H9 (cell line): ENCODE measurements around the gene BRICD5. TPM values are rescaled to one million over a fixed set of nuclear protein-coding genes. Genes with fewer than 3 reads are reported as not detected.

Experiments
- DNase-seq: peaks from one replicate; pipeline ENCODE4 v3.0.0-alpha.2; 2017
- H2AFZ ChIP-seq: one replicate; pipeline ENCODE4 v1.6.1; 2013; ENCODE audit warnings: mild to moderate bottlenecking, low read length, control low read depth, moderate library complexity
- H2AK5ac ChIP-seq: 2 replicates; pipeline ENCODE4 v1.6.1; 2013; ENCODE audit warnings: low read length, control low read depth, mixed read lengths; ENCODE audit not compliant: insufficient read length
- H2BK120ac ChIP-seq: one replicate; pipeline ENCODE4 v1.6.1; 2013; ENCODE audit warnings: low read depth, mild to moderate bottlenecking, low read length, control low read depth, inconsistent platforms; ENCODE audit not compliant: poor library complexity, severe bottlenecking
- H2BK12ac ChIP-seq: 2 replicates; pipeline ENCODE4 v1.6.1; 2013; ENCODE audit warnings: low read length, control low read depth, mixed read lengths, low read depth; ENCODE audit not compliant: insufficient read length
- H2BK15ac ChIP-seq: 2 replicates; pipeline ENCODE4 v1.6.1; 2013; ENCODE audit warnings: low read depth, low read length, control low read depth
- H2BK20ac ChIP-seq: one replicate; pipeline ENCODE4 v1.6.1; 2013; ENCODE audit warnings: low read depth, mild to moderate bottlenecking, low read length, control low read depth, inconsistent platforms; ENCODE audit not compliant: poor library complexity, severe bottlenecking
- H2BK5ac ChIP-seq: 2 replicates; pipeline ENCODE4 v1.6.1; 2013; ENCODE audit warnings: low read length, control low read depth, mixed read lengths; ENCODE audit not compliant: insufficient read length
- H3K14ac ChIP-seq: 2 replicates; pipeline ENCODE4 v1.6.1; 2013; ENCODE audit warnings: low read length, control low read depth; ENCODE audit not compliant: insufficient read depth
- H3K18ac ChIP-seq: 2 replicates; pipeline ENCODE4 v1.6.1; 2013; ENCODE audit warnings: low read depth, mild to moderate bottlenecking, mixed read lengths, low read length, control low read depth; ENCODE audit not compliant: insufficient read length
- H3K23ac ChIP-seq: 2 replicates; pipeline ENCODE4 v1.6.1; 2013; ENCODE audit warnings: low read length, control low read depth, mixed read lengths, low read depth; ENCODE audit not compliant: insufficient read length
- H3K23me2 ChIP-seq: 2 replicates; pipeline ENCODE4 v1.6.1; 2013; ENCODE audit warnings: low read depth, mild to moderate bottlenecking, mixed read lengths, low read length, control low read depth; ENCODE audit not compliant: insufficient read length, poor library complexity, severe bottlenecking
- H3K27ac ChIP-seq: 2 replicates; pipeline ENCODE4 v1.5.1; 2013; ENCODE audit warnings: low read length, control low read depth, mixed read lengths, low read depth; ENCODE audit not compliant: insufficient read length
- H3K27me3 ChIP-seq: 2 replicates; pipeline ENCODE4 v1.6.1; 2013; ENCODE audit warnings: low read length, control low read depth, inconsistent platforms; ENCODE audit not compliant: insufficient read depth
- H3K4ac ChIP-seq: 2 replicates; pipeline ENCODE4 v1.6.1; 2013; ENCODE audit warnings: low read depth, mild to moderate bottlenecking, control low read depth, inconsistent platforms, low read length, moderate library complexity
- H3K4me1 ChIP-seq: 2 replicates; pipeline ENCODE4 v1.6.1; 2013; ENCODE audit warnings: low read length, control low read depth, inconsistent platforms; ENCODE audit not compliant: insufficient read depth
- H3K4me2 ChIP-seq: 2 replicates; pipeline ENCODE4 v1.6.1; 2013; ENCODE audit warnings: low read length, control low read depth, mixed read lengths; ENCODE audit not compliant: insufficient read length, insufficient read depth
- H3K56ac ChIP-seq: 2 replicates; pipeline ENCODE4 v1.6.1; 2013; ENCODE audit warnings: low read depth, mild to moderate bottlenecking, mixed read lengths, low read length, control low read depth; ENCODE audit not compliant: insufficient read length
- H3K79me1 ChIP-seq: 2 replicates; pipeline ENCODE4 v1.6.1; 2013; ENCODE audit warnings: low read depth, mild to moderate bottlenecking, moderate library complexity, low read length, control low read depth, inconsistent platforms; ENCODE audit not compliant: insufficient read depth, poor library complexity, severe bottlenecking
- H3K79me2 ChIP-seq: 2 replicates; pipeline ENCODE4 v1.6.1; 2013; ENCODE audit warnings: low read length, control low read depth, inconsistent platforms; ENCODE audit not compliant: insufficient read depth
- H3K9ac ChIP-seq: 2 replicates; pipeline ENCODE4 v1.6.1; 2013; ENCODE audit warnings: low read length, control low read depth, mixed read lengths; ENCODE audit not compliant: insufficient read length; ENCODE audit errors: extremely low read depth
- H3K9me3 ChIP-seq: one replicate; pipeline ENCODE4 v1.6.1; 2013; ENCODE audit warnings: low read depth, low read length, inconsistent platforms; ENCODE audit not compliant: control insufficient read depth
- H3T11ph ChIP-seq: one replicate; pipeline ENCODE4 v1.6.1; 2013; ENCODE audit warnings: mild to moderate bottlenecking, low read length, control low read depth, inconsistent platforms
- H4K20me1 ChIP-seq: one replicate; pipeline ENCODE4 v1.6.1; 2013; ENCODE audit not compliant: control insufficient read depth, insufficient read length, insufficient read depth
- H4K5ac ChIP-seq: 2 replicates; pipeline ENCODE4 v1.6.1; 2013; ENCODE audit warnings: low read depth, mild to moderate bottlenecking, mixed read lengths, low read length, control low read depth; ENCODE audit not compliant: insufficient read length
- H4K8ac ChIP-seq: replicated peaks from 2 replicates; pipeline ENCODE4 v1.6.1; 2013; ENCODE audit warnings: low read length, control low read depth, mixed read lengths, low read depth; ENCODE audit not compliant: insufficient read length
- H4K91ac ChIP-seq: 2 replicates; pipeline ENCODE4 v1.6.1; 2013; ENCODE audit warnings: low read depth, mild to moderate bottlenecking, moderate library complexity, mixed read lengths, low read length, control low read depth; ENCODE audit not compliant: insufficient read length
- H3K27ac Mint-ChIP-seq, 3 experiments: 2 replicates in 2 of 3; 3 replicates in 1 of 3; pipeline ENCODE4 v1.8.0; 2020 to 2021; ENCODE audit warnings: mixed read lengths in 3 of 3, mild to moderate bottlenecking in 1 of 3, moderate library complexity in 1 of 3
- H3K27me3 Mint-ChIP-seq: 2 replicates; pipeline ENCODE4 v1.8.0; 2021; ENCODE audit warnings: low read depth, mild to moderate bottlenecking, moderate library complexity, mixed read lengths
- H3K36me3 Mint-ChIP-seq, 3 experiments: 2 replicates in 2 of 3; 3 replicates in 1 of 3; pipeline ENCODE4 v1.8.0; 2020 to 2021; ENCODE audit warnings: low read depth in 3 of 3, mixed read lengths in 3 of 3; ENCODE audit not compliant: insufficient read depth in 1 of 3
- H3K4me1 Mint-ChIP-seq, 2 experiments: 2 replicates each; pipeline ENCODE4 v1.8.0; 2020; ENCODE audit warnings: mixed read lengths in 2 of 2
- H3K4me3 Mint-ChIP-seq, 2 experiments: 2 replicates in 1 of 2; 3 replicates in 1 of 2; pipeline ENCODE4 v1.8.0; 2020 to 2021; ENCODE audit warnings: mild to moderate bottlenecking in 2 of 2, mixed read lengths in 2 of 2, moderate library complexity in 1 of 2
- H3K9me3 Mint-ChIP-seq, 2 experiments: 2 replicates in 1 of 2; 3 replicates in 1 of 2; pipeline ENCODE4 v1.8.0; 2020; ENCODE audit warnings: mild to moderate bottlenecking in 2 of 2, mixed read lengths in 2 of 2, moderate library complexity in 1 of 2
- WGBS: extraction: QIAGEN DNeasy Blood & Tissue Kit; methylation state at CpG from one replicate; pipeline ENCODE4 v1.1.7; 2013; ENCODE audit warnings: missing lambda C conversion rate, low lambda C conversion rate, mixed read lengths; ENCODE audit not compliant: insufficient read length; ENCODE audit errors: extremely low coverage; 5-methylcytosine and 5-hydroxymethylcytosine counted together
- total RNA-seq: library from RNA; stranded (reverse); gene quantifications from 2 replicates; pipeline ENCODE4 v1.2.1, GENCODE V29; 2021
- TF ChIP-seq, protein P1 (sequence below): fragments of 200-600 bp; sonication (generic); conservative IDR thresholded peaks from 3 replicates; pipeline ENCODE4 v1.8.0; 2021; ENCODE audit warnings: antibody characterized with exemption, mild to moderate bottlenecking

Gene BRICD5
- total RNA-seq, 1 experiment from 2014 or later, result 11.9 TPM

DNA sequence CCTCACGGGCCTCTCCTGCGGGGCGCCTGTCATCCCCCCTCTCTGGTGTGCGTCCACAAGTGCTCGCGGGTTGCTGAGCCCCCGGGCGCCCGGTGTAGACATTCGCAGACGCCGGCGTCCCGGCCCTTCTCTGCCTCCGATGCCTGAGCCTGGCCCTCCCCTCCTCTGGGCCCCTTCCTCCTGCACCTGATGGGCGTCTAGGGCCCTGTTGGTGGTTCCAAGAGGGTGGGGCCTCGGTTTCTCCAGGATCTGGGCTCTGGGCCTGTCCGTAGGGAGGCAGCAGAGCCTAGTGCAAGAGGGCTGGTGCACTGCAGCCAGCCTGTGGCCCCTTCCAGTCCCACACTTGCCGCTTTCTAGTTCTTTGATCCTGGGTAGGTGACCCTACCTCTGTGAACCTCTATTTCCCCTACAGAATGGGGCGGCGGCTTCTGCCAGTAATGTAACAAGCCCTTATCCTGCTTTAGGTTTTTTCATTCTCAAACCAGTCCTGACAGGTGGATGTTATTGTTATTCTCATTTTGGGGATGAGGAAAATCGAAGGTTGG, 13.4 kb upstream of the BRICD5 start:
- Mint-ChIP-seq H3K36me3 (peaks cover 0 to 3% (median 0%) of the 10 kb centered on the region in 3 experiments; a peak in 3 of 7 replicates), H3K27me3 (no peaks in the 10 kb centered on the region), H3K9me3 (no peaks in the 10 kb centered on the region), H3K27ac (peak overlapping the region in 2 of 3 experiments; percentile 55 to 75; a peak in 3 of 7 replicates), H3K4me3 (peak overlapping the region; percentile 80 to 84), H3K4me1 (peaks cover 3% of the 10 kb centered on the region in 2 experiments; a peak in 2 of 4 replicates)
- Histone ChIP-seq H3K9me3 (no peaks in the 10 kb centered on the region), H3K4me1 (no peaks in the 10 kb centered on the region), H2BK15ac (no peak overlapping the region), H3K56ac (no peak overlapping the region), H3K9ac (peak overlapping the region; percentile 60), H3K23me2 (no peaks in the 10 kb centered on the region), H3K27me3 (no peaks in the 10 kb centered on the region; the same call in 1 of the 2 replicates), H2BK12ac (no peak overlapping the region), H3K79me1 (no peaks in the 10 kb centered on the region), H2AK5ac (no peak overlapping the region), H3K4ac (no peak overlapping the region), H2BK20ac (no peak overlapping the region), H3K4me2 (peak overlapping the region; percentile 56), H4K91ac (no peak overlapping the region), H3K27ac (no peak overlapping the region), H2BK120ac (no peak overlapping the region), H4K5ac (no peak overlapping the region), H2BK5ac (no peak overlapping the region), H3K79me2 (peaks cover 5% of the 10 kb centered on the region; the same call in 1 of the 2 replicates), H4K20me1 (no peaks in the 10 kb centered on the region), H3T11ph (no peak overlapping the region), H2AFZ (no peak overlapping the region), H4K8ac (no peak overlapping the region), H3K14ac (no peak overlapping the region; the same call in 1 of the 2 replicates), H3K23ac (no peak overlapping the region), H3K18ac (no peak overlapping the region)
- TF ChIP-seq, protein P1, sequence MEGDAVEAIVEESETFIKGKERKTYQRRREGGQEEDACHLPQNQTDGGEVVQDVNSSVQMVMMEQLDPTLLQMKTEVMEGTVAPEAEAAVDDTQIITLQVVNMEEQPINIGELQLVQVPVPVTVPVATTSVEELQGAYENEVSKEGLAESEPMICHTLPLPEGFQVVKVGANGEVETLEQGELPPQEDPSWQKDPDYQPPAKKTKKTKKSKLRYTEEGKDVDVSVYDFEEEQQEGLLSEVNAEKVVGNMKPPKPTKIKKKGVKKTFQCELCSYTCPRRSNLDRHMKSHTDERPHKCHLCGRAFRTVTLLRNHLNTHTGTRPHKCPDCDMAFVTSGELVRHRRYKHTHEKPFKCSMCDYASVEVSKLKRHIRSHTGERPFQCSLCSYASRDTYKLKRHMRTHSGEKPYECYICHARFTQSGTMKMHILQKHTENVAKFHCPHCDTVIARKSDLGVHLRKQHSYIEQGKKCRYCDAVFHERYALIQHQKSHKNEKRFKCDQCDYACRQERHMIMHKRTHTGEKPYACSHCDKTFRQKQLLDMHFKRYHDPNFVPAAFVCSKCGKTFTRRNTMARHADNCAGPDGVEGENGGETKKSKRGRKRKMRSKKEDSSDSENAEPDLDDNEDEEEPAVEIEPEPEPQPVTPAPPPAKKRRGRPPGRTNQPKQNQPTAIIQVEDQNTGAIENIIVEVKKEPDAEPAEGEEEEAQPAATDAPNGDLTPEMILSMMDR, result no peak
- no peak for DNase-seq
- no CpG with 5 or more reads among the region's 22 CpGs for WGBS
